Esophagus muscularis mucosa (tissue), 3 donors: Measurements from ENCODE around the gene MINK1.

ENCODE experiments used
- POLR2AphosphoS5 ChIP-seq, 2 donors: sonication (generic); formaldehyde crosslinking; IDR thresholded peaks; one replicate each; pipeline ENCODE4 v1.6.1; 2017; ENCODE audit warnings: antibody characterized with exemption in 2 of 2
- TF ChIP-seq, protein P1 (sequence below), 3 experiments: fragments of 200-600 bp in 2 of 3; fragments of 450-650 bp in 1 of 3; sonication (generic) in 2 of 3; IDR thresholded peaks; one replicate each; pipeline ENCODE4 v1.5.1; 2017 to 2019; ENCODE audit warnings: antibody characterized with exemption in 3 of 3, mild to moderate bottlenecking in 2 of 3, moderate library complexity in 1 of 3

GRCh38 chr17:4790705-4791088 is 42.4 kb upstream of the MINK1 start:
- no peak for TF ChIP-seq POLR2AphosphoS5 (IDR thresholded peaks at IDR 0.05)
- TF ChIP-seq, protein P1, sequence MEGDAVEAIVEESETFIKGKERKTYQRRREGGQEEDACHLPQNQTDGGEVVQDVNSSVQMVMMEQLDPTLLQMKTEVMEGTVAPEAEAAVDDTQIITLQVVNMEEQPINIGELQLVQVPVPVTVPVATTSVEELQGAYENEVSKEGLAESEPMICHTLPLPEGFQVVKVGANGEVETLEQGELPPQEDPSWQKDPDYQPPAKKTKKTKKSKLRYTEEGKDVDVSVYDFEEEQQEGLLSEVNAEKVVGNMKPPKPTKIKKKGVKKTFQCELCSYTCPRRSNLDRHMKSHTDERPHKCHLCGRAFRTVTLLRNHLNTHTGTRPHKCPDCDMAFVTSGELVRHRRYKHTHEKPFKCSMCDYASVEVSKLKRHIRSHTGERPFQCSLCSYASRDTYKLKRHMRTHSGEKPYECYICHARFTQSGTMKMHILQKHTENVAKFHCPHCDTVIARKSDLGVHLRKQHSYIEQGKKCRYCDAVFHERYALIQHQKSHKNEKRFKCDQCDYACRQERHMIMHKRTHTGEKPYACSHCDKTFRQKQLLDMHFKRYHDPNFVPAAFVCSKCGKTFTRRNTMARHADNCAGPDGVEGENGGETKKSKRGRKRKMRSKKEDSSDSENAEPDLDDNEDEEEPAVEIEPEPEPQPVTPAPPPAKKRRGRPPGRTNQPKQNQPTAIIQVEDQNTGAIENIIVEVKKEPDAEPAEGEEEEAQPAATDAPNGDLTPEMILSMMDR (IDR thresholded peaks at IDR 0.05): no peak
